Panc1 (cell line): ENCODE data around the gene TMEM164.

ENCODE experiments used
- CTCF ChIP-seq: fragments of 450-650 bp; IDR thresholded peaks from 2 replicates; pipeline ENCODE4 v1.5.1; 2017; ENCODE audit warnings: mild to moderate bottlenecking
- REST ChIP-seq, 2 experiments: IDR thresholded peaks; 2 replicates each; pipeline ENCODE4 v1.6.1; 2011 to 2012; ENCODE audit warnings: low read depth in 2 of 2, control low read depth in 1 of 2, low read length in 1 of 2, mild to moderate bottlenecking in 1 of 2, moderate library complexity in 1 of 2; ENCODE audit not compliant: insufficient read depth in 1 of 2
- SIN3A ChIP-seq: IDR thresholded peaks from 2 replicates; pipeline ENCODE4 v1.6.1; 2012; ENCODE audit warnings: low read depth, mild to moderate bottlenecking, low read length, moderate library complexity, borderline replicate concordance; ENCODE audit not compliant: insufficient read depth

GRCh38 chrX:110046971-110047370, 44.1 kb downstream of the TMEM164 start:
- no peak for TF ChIP-seq REST (IDR thresholded peaks at IDR 0.05; ENCODE audit: insufficient read depth in 1 of 2, low read depth in 2 of 2, low read length in 1 of 2)
- TF ChIP-seq CTCF = no peak
- TF ChIP-seq SIN3A = no peak
